Fibroblast of upper back skin (primary cell): ENCODE data around the gene TPD52L1.

ENCODE experiments used
- DNase-seq: peaks from one replicate; pipeline ENCODE4 v3.0.0-alpha.2; 2013

TPD52L1 gene

DNA sequence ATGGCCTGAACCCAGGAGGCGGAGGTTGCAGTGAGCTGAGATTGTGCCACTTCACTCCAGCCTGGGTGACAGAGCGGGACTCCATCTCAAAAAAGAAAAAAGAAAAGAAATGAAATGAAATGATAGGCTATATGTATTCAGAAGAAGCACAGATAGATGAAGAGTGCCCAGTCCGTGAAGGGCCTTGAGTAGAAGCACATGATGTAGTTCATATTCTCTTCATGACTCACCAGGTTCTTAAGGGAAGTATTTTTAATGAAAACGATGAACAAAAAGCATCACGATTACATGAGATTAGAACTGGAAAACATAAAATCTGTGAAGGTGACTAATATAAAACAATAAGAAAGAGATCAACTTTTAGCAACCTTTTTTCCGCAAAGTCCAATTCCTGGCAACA, 29.8 kb downstream of the TPD52L1 start:
- no peak for DNase-seq

DNA sequence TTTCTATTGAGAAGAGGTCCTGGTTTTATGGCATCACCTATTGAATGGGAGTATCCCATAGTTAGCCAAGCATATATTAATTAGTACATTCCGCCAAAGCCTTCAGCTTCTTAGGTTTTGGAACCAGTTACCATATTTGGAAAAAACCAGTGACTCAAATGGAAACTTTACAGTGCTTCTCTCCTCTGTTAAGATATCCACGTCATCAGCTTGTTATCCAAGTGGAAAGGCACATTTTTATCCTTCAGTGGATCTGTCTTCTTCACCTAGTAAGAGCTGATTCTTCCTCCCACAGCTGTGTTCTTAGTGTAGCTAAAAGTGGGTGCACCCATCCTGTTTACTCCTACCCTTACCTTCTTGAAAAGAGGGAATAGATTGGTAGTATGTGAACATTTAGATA, 34.5 kb downstream of the TPD52L1 start:
- peak; percentile 48 for DNase-seq

DNA sequence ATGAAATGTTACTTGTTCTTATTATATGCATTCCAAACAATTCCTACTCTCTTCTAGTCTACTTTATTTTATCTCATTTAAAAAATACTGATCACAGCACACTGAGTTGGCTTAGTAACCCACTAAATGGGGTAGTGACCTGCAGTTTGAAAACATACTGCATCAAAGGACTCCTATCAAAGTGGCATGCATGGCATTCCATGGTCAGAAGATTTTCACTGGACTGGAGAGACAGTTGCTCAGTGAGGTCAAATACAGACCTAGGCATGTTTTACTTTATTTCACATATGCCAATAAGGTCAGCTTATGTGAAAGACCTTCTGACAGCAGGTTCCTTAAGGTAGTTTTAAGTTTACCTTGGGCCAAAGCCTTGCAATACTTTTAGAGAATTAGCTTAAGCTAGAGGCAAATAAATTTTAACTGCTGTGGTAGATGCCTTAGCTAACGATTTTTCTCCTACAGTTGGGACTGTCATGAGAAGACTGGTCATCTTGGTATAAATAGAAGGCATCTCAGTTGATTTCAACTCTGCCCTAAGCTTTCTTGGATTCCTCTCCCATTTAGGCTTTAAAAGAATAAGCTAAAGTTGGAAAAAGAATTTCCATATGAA, 35.1 kb downstream of the TPD52L1 start:
- no peak for DNase-seq

DNA sequence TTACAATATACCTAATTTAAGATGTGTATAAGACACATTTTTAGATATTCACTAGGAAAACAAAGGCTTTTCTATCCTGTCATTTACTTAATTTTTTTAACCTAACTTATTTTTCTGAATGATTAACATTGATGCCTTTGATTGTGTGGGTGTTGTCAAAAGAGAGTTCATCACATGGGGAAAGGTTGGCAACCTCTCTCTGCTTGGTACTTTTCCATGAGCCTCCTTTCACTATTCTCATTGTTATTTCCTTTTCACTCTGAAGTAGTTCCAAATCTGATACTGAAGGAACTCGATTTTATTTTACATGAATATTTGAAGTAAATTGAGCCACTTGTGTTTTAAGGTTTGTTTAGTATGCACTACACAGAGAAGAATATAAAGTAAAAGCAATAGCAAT, 35.9 kb downstream of the TPD52L1 start:
- DNase-seq, result no peak

DNA sequence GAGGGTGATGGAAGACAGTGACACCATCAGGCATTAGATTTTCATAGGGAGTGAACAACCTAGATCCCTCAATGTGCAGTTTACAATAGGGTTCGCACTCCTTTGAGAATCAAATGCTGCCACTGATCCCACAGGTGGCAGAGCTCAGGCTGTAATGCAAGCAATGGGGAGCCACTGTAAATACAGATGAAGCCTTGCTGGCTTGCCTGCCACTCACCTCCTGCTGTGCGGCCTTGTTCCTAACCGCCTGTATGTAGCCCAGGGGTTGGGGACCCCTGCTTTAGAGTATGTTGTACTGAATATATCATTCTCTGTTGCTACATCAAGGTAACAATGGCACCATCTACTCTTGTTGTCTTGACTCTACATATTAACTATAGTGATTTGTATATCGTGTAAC, 37.1 kb downstream of the TPD52L1 start:
- DNase-seq, result no peak

DNA sequence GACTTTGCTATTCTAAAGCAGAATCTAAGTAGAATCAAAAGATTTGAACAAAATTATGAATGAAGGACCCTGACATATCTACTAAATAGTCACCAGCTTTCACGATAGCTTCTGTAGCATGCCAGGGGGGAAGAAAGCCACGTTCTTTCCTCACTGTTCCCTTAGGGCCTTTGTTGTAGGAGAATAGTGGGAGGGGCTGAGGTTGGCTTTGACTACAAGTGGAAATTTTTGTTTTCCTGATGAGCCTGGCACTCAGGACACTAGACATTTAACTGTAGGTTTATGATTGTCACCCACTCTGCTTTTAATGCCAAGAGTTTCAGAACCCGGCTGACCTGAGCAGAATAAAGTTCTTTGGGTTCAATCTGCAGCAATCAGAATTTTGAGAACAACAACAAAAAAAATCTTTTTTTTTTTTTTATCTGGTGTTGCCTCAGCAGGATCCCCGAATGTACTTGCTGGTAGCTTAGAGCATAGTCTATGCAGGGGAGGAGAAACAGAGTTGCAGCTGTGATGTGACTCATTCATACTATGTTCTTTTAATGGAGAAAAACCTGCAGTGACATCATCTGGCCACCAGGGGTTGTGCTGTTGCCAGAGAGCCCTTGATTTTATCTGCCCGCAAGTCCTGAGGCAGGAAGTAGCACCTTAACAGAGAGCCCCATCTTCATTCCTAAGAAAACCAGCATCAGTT, 38.5 kb downstream of the TPD52L1 start:
- DNase-seq, result peak; percentile 85

DNA sequence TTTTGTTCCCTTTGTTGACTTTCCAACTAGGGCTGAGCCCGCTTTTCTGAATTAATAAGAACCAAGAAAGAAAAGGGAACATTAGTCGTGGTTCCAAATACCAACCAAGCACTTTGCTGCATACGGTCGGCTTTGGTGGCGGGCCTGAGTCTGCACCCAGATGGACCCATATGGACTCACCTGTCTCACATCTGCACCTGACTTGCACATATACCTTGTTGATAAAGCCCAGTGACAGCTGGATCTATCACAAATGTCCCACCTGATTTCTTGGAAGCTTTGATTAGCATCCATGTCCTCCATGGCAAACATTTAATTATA, 39.0 kb downstream of the TPD52L1 start:
- no peak for DNase-seq

DNA sequence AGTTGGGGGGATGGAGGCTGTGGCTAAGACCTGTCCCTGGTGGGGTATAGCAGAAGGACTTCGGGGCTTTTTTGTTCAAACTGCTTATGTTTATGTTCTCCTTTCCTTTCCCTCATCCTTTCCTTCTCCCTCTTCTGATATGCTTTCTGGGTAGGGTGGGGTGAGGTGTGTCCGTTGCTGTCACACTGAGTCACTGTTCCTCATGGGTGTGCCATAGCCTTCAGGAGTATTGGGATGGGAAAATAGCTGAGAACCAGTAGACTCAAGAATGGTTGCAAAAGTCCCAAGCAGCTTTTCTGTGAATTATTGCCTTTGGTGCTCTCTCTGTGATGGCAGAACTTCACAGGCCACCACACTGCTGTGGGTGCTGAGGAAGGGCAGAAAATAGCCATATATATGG, 39.6 kb downstream of the TPD52L1 start:
- no peak for DNase-seq

DNA sequence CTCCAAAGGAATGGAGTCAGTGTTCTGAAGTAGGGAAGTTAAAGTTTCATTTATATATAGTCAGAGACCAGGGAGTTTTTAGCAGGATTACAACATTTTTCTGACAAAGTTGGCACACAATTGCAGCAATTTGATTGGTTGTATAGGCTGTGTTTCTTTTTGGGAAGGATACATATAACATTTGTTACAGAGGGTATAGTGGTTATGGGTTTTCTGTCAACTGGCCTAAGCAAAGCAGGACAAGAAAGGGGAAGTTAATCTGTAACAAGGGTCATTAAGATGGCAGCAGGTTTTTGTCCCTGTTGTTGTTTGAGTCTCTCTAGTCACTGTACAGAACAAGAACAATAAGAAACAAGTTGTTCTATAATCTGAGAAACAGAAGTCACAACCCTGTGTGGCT, 41.4 kb downstream of the TPD52L1 start:
- no peak for DNase-seq

DNA sequence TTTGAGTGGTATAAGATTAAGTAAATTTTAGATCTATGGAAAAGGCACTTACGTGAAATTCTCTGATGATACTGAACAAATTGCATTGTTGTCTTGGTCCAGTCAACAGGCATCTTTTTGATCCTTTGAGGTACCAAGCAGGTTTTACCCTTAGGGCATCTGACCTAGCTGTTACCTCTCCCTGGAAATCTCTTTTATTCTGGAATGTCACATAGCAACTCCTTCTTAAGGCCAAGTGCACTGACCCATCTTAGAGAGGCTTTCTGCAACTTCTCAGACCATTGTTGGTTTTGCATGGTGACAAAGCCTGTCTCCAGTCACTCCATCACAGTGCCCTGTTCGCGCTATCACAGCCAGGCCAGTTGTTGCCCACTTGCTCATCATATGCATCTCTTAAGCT, 42.0 kb downstream of the TPD52L1 start:
- DNase-seq, result no peak

DNA sequence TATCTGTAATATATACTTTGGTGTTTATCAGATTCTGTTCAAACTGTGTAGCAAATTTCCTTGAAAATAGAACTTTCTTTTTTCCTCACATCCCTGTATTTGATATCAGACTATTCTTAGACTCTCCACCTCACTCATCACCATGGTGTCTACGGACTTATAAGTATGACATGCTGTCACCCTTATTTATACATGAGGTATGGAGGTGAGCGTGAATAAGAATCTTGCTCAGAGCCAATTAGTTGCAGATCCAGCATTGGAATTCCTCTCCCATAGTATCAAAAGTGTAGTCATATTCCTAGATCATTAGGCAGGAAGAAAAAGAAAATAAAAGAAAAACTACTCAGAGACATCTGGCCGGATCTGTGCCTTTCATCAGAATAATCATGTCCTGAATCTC, 43.0 kb downstream of the TPD52L1 start:
- peak; percentile 49 for DNase-seq

DNA sequence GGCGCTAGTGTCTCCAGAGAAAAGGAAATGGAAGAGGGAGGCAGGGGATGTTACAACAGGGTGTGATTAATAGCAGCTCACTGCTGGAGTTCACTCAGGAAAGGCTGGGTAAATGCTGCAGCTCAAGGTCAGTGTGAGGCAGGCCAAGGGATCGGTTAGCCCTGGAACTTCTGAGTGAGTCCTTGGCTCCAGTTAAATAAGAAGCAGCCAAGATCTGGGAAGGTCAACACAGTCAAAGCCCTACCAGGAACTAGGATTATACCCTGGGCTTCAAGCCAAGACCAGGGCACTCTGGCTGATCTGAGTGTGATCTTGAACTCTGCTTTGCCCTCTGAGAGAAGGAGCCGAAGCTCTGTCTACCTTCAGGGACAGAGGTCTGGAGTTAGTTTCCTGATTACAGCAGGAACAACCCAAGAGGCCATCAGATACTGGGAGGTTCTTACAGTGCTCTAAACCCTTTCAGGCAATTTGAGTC, 44.3 kb downstream of the TPD52L1 start:
- peak; percentile 75 for DNase-seq

DNA sequence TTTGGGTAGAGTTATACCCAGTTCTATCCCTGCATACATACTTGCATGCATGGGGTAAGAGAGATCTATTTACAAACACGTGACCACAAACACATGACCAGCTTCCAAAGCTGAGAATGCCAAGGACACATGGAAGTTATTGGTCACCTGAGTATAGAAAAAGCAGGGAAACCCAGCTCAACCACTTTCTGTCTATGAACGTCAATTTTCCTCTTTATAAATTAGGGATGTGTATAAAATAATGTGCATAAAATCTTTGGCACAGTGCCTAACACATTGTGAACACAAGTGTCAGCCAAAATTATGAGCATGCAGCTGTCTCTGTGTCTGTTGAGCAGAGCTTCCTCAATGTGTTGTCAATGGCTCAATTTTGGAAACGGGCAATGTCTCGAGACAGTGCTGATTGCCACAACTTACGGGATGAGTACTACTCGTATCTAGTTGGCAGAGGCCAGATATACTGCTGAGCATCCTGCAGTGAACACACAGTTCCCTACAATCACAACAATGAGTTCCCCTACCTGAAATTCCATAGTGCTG, 44.9 kb downstream of the TPD52L1 start:
- no peak for DNase-seq

DNA sequence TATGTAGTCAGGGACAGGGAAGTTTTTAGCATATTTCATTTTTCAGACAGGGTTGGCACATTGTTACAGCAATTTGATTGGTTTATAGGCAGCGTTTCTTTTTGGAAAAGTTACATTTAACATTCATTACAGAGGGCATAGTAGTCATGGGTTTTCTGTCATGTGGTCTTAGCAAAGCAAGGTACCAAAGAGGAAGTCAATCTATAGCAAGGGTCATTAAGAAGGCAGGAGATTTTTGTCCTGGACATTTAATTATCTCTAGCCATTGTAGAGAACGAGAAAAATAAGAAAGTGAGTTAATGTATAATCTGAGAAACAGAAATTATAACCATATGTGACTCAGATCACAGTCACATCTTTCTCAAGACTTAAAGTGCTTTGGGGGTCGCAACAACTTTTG, 47.4 kb downstream of the TPD52L1 start:
- no peak for DNase-seq

DNA sequence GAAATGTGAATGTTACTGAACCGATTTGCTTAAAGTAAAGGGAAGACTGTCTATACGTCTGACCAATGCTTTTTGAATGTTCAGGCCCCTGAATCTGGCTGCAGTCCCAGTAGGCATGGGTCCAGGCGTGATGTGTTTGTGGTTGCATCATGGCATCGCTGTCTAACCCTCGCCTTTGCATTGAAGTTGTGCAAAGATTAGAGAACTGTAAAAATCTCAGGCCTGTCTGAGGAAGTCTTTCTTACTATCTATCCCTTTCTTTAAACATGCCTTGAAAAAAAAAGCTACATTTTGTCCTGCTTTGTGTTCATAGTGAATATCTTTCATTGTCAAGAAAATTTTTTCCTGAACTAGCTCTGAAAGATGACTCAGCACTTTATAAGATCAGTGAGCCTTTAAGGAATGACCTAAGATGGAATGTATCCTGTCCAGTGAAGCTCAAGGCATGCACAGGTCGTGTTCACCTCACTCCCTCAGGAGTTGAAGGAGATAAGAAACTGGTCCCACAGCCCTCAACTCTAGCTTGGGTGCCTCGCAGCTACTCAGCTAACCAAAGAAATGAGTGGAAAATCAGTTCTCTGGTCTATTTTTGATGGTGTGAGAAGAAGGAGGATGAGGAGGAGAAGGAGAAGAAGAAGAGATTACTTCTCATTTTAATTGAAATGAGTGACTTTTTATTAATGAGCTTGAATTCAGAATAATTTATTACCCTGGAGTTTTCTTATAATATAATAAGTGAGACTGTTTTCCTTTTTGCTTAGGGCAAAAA, 48.6 kb downstream of the TPD52L1 start:
- DNase-seq, result peak; percentile 97

DNA sequence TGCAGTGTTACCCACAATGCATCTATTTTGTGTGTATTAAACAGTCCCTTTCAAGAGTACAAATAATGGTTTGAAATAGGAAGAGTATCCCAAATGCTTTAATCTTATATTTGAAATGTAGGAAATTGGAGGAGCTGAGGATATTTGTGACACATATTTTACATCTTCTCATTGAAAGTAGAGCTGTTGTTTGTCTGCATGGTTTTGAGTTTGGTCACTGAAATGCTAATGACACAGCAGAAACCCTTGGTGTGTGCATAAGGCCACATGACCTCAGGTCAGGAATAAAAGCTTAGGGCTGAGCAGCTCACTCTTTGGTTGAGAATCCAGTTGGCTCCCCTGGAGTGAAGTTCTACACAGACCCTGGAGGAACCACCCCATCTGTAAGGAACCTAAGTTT, 49.8 kb downstream of the TPD52L1 start:
- no peak for DNase-seq

DNA sequence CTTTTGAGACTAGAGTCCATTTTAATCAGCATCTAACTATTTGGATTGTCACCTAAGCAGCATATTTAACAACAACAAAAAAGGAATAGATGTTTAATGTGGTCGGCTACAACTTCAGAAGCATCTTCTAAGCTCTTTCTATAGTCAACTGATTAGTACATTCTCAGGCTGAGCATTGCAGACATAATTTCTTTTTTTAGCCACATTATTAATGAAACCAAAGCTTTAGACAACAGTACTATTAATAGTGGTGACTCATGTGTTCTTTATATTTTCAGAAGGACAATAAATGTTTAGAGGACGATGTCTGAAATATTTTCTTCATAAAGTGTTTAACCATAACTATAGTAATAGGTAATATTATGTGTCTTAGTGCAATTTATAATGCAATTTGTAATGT, 52.4 kb downstream of the TPD52L1 start:
- no peak for DNase-seq

DNA sequence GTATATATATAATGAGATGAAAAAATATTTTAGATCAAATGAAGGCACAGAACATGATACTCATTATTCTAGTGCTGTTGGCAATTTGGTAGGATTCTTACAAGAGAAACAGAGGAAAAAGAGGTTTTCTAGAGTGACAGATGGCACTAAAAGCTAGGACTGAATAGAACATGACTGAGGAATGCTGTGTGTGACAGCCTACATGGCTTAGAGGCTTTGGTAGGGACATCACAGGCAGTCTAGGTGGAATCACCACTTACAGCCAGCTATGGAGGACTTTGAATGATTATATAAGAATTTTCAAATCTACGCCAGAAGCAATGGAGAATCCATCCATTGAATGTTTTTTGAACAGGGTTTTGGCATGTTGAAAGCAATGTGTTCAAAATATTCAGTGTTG, 52.8 kb downstream of the TPD52L1 start:
- no peak for DNase-seq

DNA sequence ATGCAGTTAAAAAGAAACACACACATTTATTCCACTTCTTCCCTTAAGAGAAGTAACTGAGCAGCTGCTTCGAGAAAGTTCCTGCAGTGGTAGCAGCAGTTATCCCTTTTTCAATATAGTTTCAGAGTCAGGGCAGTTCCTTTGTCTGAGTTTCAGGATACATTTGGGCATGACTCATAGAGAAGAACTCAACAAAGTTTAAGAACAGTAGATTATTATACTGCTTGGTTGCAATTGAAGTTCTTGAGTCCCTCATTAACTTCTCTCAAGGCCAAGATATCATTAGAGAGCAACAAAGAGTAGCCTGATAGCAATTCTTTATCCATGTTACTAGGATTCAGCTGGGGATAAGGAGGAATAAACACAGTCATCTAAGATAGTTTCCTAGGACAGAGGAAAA, 54.4 kb downstream of the TPD52L1 start:
- DNase-seq, result no peak

DNA sequence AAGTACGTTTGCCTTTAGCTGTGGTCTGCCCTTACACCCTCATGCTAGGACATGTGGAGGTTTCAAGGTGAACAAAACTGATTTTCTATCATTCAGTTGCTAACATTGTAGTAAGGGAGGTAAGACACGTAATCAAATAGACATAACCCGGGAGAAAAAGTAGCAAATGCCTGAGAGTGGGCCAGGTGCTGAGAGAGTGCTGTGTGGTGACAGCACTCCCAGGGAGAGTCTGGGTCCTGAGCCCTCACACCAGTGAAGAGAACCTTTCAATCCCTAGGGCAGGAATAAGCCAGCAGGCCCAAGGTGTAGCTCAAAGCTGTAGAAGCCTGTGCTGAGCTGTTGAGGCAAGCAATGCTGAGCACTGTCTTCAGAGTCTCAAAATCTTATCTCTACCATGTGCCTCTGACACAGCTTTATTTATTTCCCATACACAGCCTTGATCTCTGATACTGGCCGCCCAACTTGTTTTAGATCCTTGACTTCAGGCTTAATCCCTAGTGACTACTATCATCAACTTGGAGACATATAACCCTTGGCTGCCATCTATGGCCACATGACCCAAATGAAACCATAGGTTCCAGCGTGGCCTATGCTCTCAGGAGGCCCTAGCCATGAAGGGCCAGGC, 55.2 kb downstream of the TPD52L1 start:
- DNase-seq, result no peak

DNA sequence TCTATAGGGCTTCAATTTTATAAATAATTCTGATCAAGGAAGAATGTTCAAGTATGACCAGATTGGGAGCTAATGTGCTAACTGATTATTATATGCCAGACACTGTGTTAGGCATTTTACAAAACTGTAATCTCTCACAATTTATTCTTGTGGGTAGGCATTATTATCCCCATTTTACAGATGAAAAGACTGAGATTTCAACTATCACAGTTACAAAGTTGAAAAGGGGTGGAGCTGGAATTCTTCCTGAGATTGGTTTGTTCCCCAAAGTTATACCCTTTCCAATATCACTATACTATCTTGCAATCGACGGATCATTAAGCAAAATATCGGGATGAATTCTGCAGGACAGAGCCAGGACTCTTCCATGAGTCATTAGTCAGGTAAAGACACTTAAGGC, 57.1 kb downstream of the TPD52L1 start:
- DNase-seq, result no peak

DNA sequence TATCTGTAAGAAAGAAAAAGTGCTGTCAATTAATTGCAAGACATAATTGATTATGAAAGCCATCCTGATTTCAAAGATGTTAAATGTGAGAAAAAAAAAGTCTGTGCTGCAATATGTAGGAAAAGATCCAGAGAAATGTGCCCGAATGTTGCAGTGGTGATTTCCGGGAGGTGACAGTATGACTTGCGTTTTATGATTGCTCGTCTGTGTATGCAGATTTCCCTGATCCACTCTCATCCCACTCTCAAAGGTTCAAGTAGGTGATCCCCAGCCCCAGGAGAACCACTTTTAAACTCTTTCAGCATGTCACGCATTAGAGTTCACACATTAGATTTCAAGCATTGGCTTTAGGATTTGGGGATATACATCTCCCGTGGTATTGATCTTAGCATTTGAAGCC, 57.8 kb downstream of the TPD52L1 start:
- no peak for DNase-seq

DNA sequence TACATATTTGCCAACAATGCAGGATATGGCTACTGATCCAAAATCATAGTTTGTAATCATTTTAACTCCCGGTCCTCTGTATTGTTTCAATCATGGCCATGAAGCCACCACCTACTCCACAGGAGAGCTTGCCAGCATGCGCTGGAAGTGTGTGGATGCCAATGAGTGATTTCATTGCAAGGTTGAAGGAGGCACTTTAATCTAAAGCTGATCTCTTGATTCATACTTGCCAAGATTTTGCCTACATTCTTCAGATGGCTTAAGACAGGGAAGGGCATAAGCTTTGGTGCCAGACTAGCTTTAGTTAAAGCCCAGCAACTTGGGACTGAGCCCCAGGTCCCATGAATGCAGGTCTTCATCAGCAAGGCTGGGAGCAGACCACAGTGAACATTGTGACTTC, 58.8 kb downstream of the TPD52L1 start:
- no peak for DNase-seq

DNA sequence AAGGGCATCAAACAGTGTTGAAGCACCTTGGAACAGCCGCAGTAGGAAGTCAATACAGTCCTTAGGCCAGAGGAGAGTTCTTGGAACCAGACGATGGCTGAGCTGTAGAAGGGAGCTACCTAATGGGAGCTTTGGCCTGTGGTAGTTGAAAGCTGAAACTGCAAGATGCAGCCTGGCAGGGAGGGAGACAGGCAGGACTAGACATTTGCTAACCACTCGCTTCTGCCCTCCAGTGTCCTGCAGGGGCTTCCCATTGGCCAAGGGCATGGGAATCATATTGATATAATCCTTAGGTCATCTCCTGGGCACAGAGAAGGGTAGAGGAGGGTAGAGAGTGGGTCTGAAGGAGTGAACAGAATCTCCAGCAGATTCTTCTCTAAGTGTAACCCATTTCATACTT, 60.4 kb downstream of the TPD52L1 start:
- no peak for DNase-seq
